ENCODE results near the gene ARID2.

The ARID2 gene

DNA sequence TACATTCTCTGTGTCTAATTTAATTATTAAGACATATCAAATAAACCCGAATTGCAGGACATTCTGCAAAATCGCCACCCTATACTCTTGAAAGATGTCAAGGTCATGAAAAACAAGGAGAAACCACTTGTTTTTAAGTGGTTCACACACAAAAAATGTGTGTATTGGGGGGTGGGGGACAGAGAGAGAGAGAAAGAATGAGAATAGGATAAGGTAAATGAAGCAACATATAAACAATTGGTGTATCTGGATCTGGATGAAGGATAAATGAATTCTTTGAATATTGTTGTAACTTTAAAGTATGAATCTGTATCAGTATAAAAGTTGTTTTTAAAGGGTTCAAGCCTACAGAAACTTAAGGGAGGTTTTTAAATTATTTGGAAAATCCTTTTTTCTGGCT lies 72.1 kb downstream of the ARID2 start:
- H3K27ac ChIP-seq (ENCODE audit: extremely low read depth, low read depth, low read length) = no peak overlapping the region
- TF ChIP-seq ZNF530 (tag by site-specific recombination; IDR thresholded peaks at IDR 0.05; ENCODE audit: low read depth) (no peak), ZNF133 (tag by site-specific recombination; IDR thresholded peaks at IDR 0.05) (peak; percentile 95)
- POLR2A ChIA-PET = no interaction called here
- CTCF ChIA-PET = no interaction called here
- no peak overlapping the region for H3K4me3 ChIP-seq (ENCODE audit: low read depth, low read length)
- H3K36me3 ChIP-seq (ENCODE audit: control insufficient read depth in 2 of 2, insufficient read depth in 1 of 2, low read length in 2 of 2) = peaks cover 4 to 5% of the 10 kb centered on the region in 2 experiments; a peak in 2 of 3 replicates
- no peaks in the 10 kb centered on the region for H3K4me1 ChIP-seq (ENCODE audit: control insufficient read depth, insufficient read depth, low read length)
- no peaks in the 10 kb centered on the region for H3K9me3 ChIP-seq (ENCODE audit: control insufficient read depth, insufficient read depth, low read depth, low read length)

DNA sequence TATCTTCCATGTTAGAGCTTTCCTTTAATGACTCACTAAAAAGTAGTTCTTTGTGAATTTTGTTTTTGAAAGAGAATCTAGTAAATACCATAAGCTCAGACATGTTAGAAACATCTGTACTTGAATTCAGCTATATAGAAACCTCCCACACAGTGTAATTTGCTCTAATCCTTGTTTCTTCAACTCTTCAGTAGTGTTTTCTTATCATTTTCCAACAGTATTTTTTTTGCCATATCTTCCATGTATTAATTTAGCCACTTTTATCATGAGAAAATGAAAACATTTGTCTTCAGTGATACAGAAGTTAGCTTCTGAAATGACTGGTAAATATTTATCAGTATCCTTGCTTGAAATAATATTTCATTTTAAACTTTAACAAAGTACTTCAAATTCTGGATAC lies 73.6 kb downstream of the ARID2 start:
- ChIA-PET POLR2A (no interaction called here), CTCF (interaction anchor here (0.6 to 0.7 kb wide), 5 partner anchors 22 to 1378 kb away, joined by 3 to 4 read pairs (median 4); no protein-coding TSS in a partner anchor)
- TF ChIP-seq YY1 (tag by site-specific recombination; IDR thresholded peaks at IDR 0.05) (no peak), ZSCAN4 (tag by site-specific recombination; IDR thresholded peaks at IDR 0.05) (no peak), ZNF221 (tag by site-specific recombination; IDR thresholded peaks at IDR 0.05; ENCODE audit: borderline replicate concordance) (no peak), ZNF629 (tag by site-specific recombination; IDR thresholded peaks at IDR 0.05) (no peak), ZBTB17 (tag by site-specific recombination; IDR thresholded peaks at IDR 0.05) (no peak), ZNF792 (tag by site-specific recombination; IDR thresholded peaks at IDR 0.05) (no peak), ZNF266 (tag by site-specific recombination; IDR thresholded peaks at IDR 0.05; ENCODE audit: low read depth) (no peak), ZNF37A (tag by site-specific recombination; IDR thresholded peaks at IDR 0.05) (no peak), ZNF76 (tag by site-specific recombination; IDR thresholded peaks at IDR 0.05; ENCODE audit: borderline replicate concordance, low read depth) (no peak), ZNF391 (tag by site-specific recombination; IDR thresholded peaks at IDR 0.05; ENCODE audit: borderline replicate concordance, low read depth) (no peak)
- Histone ChIP-seq H3K9me3 (ENCODE audit: control insufficient read depth, insufficient read depth, low read depth, low read length) (no peaks in the 10 kb centered on the region), H3K4me3 (ENCODE audit: low read depth, low read length) (no peak overlapping the region), H3K27ac (ENCODE audit: extremely low read depth, low read depth, low read length) (no peak overlapping the region), H3K36me3 (ENCODE audit: control insufficient read depth in 2 of 2, insufficient read depth in 1 of 2, low read length in 2 of 2) (peaks cover 4 to 5% of the 10 kb centered on the region in 2 experiments; a peak in 2 of 3 replicates), H3K4me1 (ENCODE audit: control insufficient read depth, insufficient read depth, low read length) (no peaks in the 10 kb centered on the region)

DNA sequence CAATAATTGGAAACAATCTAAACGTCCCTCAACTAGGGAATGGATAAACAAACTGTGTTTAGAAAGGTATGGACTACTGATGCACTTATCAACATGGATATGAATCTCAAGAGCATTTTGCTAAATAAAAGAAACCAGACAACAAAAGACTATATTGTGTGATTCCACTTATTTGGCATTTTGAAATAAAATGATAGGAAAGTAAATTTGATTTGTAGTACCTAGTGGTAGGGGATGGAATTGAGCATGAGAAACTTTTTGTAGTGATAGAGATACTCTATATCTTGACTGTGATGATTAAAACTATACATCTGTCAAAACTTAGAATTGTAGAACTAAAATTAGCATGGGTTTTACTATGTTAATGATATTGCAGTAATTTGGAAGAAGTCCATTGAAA lies 87.1 kb downstream of the ARID2 start:
- CTCF ChIA-PET = no interaction called here
- Histone ChIP-seq H3K9me3 (ENCODE audit: control insufficient read depth, insufficient read depth, low read depth, low read length) (no peaks in the 10 kb centered on the region), H3K27ac (ENCODE audit: extremely low read depth, low read depth, low read length) (no peak overlapping the region), H3K4me3 (ENCODE audit: low read depth, low read length) (no peak overlapping the region), H3K36me3 (ENCODE audit: control insufficient read depth in 2 of 2, insufficient read depth in 1 of 2, low read length in 2 of 2) (peaks cover 3 to 10% of the 10 kb centered on the region in 2 experiments), H3K4me1 (ENCODE audit: control insufficient read depth, insufficient read depth, low read length) (no peaks in the 10 kb centered on the region)
- POLR2A ChIA-PET = no interaction called here
- TF ChIP-seq ZIC2 (tag by site-specific recombination; IDR thresholded peaks at IDR 0.05) (no peak), ZNF677 (tag by site-specific recombination; IDR thresholded peaks at IDR 0.05) (no peak), ZNF37A (tag by site-specific recombination; IDR thresholded peaks at IDR 0.05) (no peak), ZNF16 (tag by site-specific recombination; IDR thresholded peaks at IDR 0.05; ENCODE audit: low read depth) (no peak), HOXC10 (CRISPR knock-in tag; IDR thresholded peaks at IDR 0.05) (no peak), INSM2 (tag by site-specific recombination; IDR thresholded peaks at IDR 0.05) (no peak), ZSCAN23 (tag by site-specific recombination; IDR thresholded peaks at IDR 0.05) (no peak), TCF7L2 (IDR thresholded peaks at IDR 0.05; ENCODE audit: borderline replicate concordance, low read depth, low read length) (no peak), KLF9 (tag by site-specific recombination; IDR thresholded peaks at IDR 0.05; ENCODE audit: low read depth) (no peak), GLIS2 (tag by site-specific recombination; IDR thresholded peaks at IDR 0.05) (no peak)
- TF ChIP-seq, protein P1, sequence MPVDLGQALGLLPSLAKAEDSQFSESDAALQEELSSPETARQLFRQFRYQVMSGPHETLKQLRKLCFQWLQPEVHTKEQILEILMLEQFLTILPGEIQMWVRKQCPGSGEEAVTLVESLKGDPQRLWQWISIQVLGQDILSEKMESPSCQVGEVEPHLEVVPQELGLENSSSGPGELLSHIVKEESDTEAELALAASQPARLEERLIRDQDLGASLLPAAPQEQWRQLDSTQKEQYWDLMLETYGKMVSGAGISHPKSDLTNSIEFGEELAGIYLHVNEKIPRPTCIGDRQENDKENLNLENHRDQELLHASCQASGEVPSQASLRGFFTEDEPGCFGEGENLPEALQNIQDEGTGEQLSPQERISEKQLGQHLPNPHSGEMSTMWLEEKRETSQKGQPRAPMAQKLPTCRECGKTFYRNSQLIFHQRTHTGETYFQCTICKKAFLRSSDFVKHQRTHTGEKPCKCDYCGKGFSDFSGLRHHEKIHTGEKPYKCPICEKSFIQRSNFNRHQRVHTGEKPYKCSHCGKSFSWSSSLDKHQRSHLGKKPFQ (tag by site-specific recombination; IDR thresholded peaks at IDR 0.05) = no peak
- TF ChIP-seq, protein P2, sequence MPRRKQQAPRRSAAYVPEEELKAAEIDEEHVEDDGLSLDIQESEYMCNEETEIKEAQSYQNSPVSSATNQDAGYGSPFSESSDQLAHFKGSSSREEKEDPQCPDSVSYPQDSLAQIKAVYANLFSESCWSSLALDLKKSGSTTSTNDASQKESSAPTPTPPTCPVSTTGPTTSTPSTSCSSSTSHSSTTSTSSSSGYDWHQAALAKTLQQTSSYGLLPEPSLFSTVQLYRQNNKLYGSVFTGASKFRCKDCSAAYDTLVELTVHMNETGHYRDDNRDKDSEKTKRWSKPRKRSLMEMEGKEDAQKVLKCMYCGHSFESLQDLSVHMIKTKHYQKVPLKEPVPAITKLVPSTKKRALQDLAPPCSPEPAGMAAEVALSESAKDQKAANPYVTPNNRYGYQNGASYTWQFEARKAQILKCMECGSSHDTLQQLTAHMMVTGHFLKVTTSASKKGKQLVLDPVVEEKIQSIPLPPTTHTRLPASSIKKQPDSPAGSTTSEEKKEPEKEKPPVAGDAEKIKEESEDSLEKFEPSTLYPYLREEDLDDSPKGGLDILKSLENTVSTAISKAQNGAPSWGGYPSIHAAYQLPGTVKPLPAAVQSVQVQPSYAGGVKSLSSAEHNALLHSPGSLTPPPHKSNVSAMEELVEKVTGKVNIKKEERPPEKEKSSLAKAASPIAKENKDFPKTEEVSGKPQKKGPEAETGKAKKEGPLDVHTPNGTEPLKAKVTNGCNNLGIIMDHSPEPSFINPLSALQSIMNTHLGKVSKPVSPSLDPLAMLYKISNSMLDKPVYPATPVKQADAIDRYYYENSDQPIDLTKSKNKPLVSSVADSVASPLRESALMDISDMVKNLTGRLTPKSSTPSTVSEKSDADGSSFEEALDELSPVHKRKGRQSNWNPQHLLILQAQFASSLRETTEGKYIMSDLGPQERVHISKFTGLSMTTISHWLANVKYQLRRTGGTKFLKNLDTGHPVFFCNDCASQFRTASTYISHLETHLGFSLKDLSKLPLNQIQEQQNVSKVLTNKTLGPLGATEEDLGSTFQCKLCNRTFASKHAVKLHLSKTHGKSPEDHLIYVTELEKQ (tag by site-specific recombination; IDR thresholded peaks at IDR 0.05; ENCODE audit: borderline replicate concordance) = no peak
- TF ChIP-seq, protein P3, sequence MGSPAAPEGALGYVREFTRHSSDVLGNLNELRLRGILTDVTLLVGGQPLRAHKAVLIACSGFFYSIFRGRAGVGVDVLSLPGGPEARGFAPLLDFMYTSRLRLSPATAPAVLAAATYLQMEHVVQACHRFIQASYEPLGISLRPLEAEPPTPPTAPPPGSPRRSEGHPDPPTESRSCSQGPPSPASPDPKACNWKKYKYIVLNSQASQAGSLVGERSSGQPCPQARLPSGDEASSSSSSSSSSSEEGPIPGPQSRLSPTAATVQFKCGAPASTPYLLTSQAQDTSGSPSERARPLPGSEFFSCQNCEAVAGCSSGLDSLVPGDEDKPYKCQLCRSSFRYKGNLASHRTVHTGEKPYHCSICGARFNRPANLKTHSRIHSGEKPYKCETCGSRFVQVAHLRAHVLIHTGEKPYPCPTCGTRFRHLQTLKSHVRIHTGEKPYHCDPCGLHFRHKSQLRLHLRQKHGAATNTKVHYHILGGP (tag by site-specific recombination; IDR thresholded peaks at IDR 0.05) = no peak

Measured in HEK293 (cell line).